Measurements from ENCODE around the gene TGFB1. TPM values are rescaled to one million over a fixed set of nuclear protein-coding genes. Genes with fewer than 3 reads are reported as not detected.
A peak's percentile ranks its signal among the peaks of the same experiment; 100 is the strongest.

The TGFB1 gene
- polyA plus RNA-seq, 1 donor (not counting 4 experiments of a cell fraction or from before 2014, with no cell fraction given) = 5.8 TPM

- Histone ChIP-seq H3K27ac (ENCODE audit: control insufficient read depth, insufficient read depth, low read length) (no peak overlapping the region), H3K4me2 (ENCODE audit: control insufficient read depth, extremely low read depth, insufficient read depth, low read depth, low read length) (no peak overlapping the region), H2AFZ (ENCODE audit: control insufficient read depth, low read length) (no peak overlapping the region), H3K9me3 (ENCODE audit: control insufficient read depth, low read depth, low read length) (no peaks in the 10 kb centered on the region), H3K9ac (ENCODE audit: control insufficient read depth, extremely low read depth, insufficient read depth, low read length) (no peak overlapping the region), H3K9me1 (ENCODE audit: control insufficient read depth, extremely low read depth, insufficient read depth, low read length) (no peaks in the 10 kb centered on the region), H3K4me3 (ENCODE audit: control insufficient read depth in 2 of 3, extremely low read depth in 1 of 3, insufficient read depth in 2 of 3, low read depth in 1 of 3, low read length in 3 of 3) (no peak overlapping the region), H3K36me3 (ENCODE audit: control insufficient read depth in 2 of 2, extremely low read depth in 1 of 2, insufficient read depth in 2 of 2, low read length in 2 of 2) (peaks cover 29 to 31% of the 10 kb centered on the region in 2 experiments), H4K20me1 (ENCODE audit: control insufficient read depth, extremely low read depth, insufficient read depth, low read length) (peaks cover 3% of the 10 kb centered on the region), H3K79me2 (ENCODE audit: control insufficient read depth, insufficient read depth, low read length) (peaks cover 2% of the 10 kb centered on the region), H3K4me1 (ENCODE audit: control insufficient read depth, extremely low read depth, insufficient read depth, low read length) (peaks cover 3% of the 10 kb centered on the region), H3K27me3 (ENCODE audit: control insufficient read depth, extremely low read depth, insufficient read depth, low read length) (no peaks in the 10 kb centered on the region)
- TF ChIP-seq, protein P1, sequence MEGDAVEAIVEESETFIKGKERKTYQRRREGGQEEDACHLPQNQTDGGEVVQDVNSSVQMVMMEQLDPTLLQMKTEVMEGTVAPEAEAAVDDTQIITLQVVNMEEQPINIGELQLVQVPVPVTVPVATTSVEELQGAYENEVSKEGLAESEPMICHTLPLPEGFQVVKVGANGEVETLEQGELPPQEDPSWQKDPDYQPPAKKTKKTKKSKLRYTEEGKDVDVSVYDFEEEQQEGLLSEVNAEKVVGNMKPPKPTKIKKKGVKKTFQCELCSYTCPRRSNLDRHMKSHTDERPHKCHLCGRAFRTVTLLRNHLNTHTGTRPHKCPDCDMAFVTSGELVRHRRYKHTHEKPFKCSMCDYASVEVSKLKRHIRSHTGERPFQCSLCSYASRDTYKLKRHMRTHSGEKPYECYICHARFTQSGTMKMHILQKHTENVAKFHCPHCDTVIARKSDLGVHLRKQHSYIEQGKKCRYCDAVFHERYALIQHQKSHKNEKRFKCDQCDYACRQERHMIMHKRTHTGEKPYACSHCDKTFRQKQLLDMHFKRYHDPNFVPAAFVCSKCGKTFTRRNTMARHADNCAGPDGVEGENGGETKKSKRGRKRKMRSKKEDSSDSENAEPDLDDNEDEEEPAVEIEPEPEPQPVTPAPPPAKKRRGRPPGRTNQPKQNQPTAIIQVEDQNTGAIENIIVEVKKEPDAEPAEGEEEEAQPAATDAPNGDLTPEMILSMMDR (optimal IDR thresholded peaks at IDR 0.05 in 1 of 3, IDR thresholded peaks at IDR 0.05 in 1 of 3, conservative IDR thresholded peaks at IDR 0.05 in 1 of 3; ENCODE audit: extremely low read depth in 1 of 3, insufficient read depth in 2 of 3, low read length in 3 of 3) = peak; percentile 24 to 48 (median 27)
- TF ChIP-seq EZH2 (IDR thresholded peaks at IDR 0.05; ENCODE audit: low read length) = no peak
- dilution Hi-C loops (cut with MboI; ENCODE audit: extremely low pct_ligation_motif_present, low sequenced_read_pairs) = no loop called here
- DNase-seq (ENCODE audit: low read depth, low spot score) (no peak), FAIRE-seq (no peak)
Measured at GRCh38 chr19:41321600-41322270, 32.0 kb downstream of the TGFB1 start.

DNA sequence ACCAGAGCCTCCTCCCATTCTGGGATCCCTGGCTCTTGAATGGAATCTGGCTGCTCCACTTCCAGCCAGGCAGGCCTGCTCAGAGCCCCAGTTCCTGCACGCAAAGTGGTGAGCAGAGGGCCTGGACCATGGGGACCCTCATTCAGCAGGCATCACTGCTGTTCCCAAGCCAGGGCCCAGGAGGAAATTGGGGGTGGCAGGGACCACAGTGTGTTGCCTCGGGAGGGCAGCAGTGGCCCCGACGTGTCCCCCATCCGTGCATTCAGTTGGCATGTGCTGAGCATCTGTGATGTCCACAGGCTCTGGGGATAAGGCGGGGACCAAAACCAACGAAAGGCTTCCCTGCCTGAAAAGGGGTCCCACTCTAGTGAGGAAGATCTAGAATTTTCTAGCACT, 32.5 kb downstream of the TGFB1 start:
- no peak overlapping the region for H2AFZ ChIP-seq (ENCODE audit: control insufficient read depth, low read length)
- no peak for TF ChIP-seq EZH2 (IDR thresholded peaks at IDR 0.05; ENCODE audit: low read length)
- TF ChIP-seq, protein P1 (optimal IDR thresholded peaks at IDR 0.05 in 1 of 3, IDR thresholded peaks at IDR 0.05 in 1 of 3, conservative IDR thresholded peaks at IDR 0.05 in 1 of 3; ENCODE audit: extremely low read depth in 1 of 3, insufficient read depth in 2 of 3, low read length in 3 of 3) = no peak
- H3K4me1 ChIP-seq (ENCODE audit: control insufficient read depth, extremely low read depth, insufficient read depth, low read length) = no peaks in the 10 kb centered on the region
- H4K20me1 ChIP-seq (ENCODE audit: control insufficient read depth, extremely low read depth, insufficient read depth, low read length) = peaks cover 3% of the 10 kb centered on the region
- H3K27me3 ChIP-seq (ENCODE audit: control insufficient read depth, extremely low read depth, insufficient read depth, low read length) = no peaks in the 10 kb centered on the region
- no peaks in the 10 kb centered on the region for H3K9me3 ChIP-seq (ENCODE audit: control insufficient read depth, low read depth, low read length)
- dilution Hi-C loops (cut with MboI; ENCODE audit: extremely low pct_ligation_motif_present, low sequenced_read_pairs) = no loop called here
- no peak overlapping the region for H3K4me3 ChIP-seq (ENCODE audit: control insufficient read depth in 2 of 3, extremely low read depth in 1 of 3, insufficient read depth in 2 of 3, low read depth in 1 of 3, low read length in 3 of 3)
- no peak overlapping the region for H3K4me2 ChIP-seq (ENCODE audit: control insufficient read depth, extremely low read depth, insufficient read depth, low read depth, low read length)
- FAIRE-seq (no peak), DNase-seq (ENCODE audit: low read depth, low spot score) (no peak)
- no peaks in the 10 kb centered on the region for H3K9me1 ChIP-seq (ENCODE audit: control insufficient read depth, extremely low read depth, insufficient read depth, low read length)
- H3K36me3 ChIP-seq (ENCODE audit: control insufficient read depth in 2 of 2, extremely low read depth in 1 of 2, insufficient read depth in 2 of 2, low read length in 2 of 2) = peaks cover 32 to 33% of the 10 kb centered on the region in 2 experiments
- no peak overlapping the region for H3K27ac ChIP-seq (ENCODE audit: control insufficient read depth, insufficient read depth, low read length)
- no peak overlapping the region for H3K9ac ChIP-seq (ENCODE audit: control insufficient read depth, extremely low read depth, insufficient read depth, low read length)
- H3K79me2 ChIP-seq (ENCODE audit: control insufficient read depth, insufficient read depth, low read length) = no peaks in the 10 kb centered on the region
